ENCODE measurements around the gene ADAMTS6.
"Not testable (repeated sequence)": the region's sequence is repeated elsewhere in the genome, so short reads cannot be mapped to it uniquely, and the experiment has no call there.

ADAMTS6 gene

DNA sequence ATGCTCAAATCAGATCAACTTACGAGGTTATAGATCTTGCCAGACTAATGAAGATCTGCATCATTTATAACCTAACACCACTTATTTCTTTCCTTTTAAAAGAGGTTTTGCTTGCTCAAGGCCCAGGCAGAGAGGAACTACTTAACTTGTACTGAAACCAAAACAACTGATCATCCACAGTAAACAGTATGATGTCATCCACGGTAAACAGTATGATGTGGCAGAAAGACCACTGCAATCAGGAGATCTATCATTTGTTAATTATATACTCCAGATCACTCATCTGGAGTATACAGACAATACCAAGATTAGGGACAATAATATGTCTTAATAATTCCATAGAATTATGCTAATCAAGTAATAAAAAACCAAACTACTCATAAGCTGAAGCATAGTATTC lies 116.8 kb downstream of the ADAMTS6 start:
- no peak for DNase-seq

GRCh38 chr5:65363499-65363898 lies 118.2 kb downstream of the ADAMTS6 start:
- DNase-seq = no peak

DNA sequence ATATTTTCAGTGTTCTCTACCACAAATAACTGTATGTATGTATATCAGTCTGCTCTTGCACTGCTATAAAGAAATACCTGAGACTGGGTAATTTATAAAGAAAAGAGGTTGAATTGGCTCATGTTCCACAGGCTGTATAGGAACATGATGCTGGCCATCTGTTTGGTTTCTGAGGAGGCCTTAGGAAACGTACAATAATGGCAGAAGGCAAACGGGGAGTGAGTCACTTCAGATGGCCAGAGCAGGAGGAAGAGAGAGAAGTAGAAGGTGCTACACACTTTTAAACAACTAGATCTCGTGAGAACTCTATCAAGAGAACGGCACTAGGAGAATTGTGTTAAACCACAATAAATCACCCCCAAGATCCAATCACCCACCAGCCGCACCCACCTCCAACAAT lies 121.7 kb downstream of the ADAMTS6 start:
- no peak for DNase-seq

DNA sequence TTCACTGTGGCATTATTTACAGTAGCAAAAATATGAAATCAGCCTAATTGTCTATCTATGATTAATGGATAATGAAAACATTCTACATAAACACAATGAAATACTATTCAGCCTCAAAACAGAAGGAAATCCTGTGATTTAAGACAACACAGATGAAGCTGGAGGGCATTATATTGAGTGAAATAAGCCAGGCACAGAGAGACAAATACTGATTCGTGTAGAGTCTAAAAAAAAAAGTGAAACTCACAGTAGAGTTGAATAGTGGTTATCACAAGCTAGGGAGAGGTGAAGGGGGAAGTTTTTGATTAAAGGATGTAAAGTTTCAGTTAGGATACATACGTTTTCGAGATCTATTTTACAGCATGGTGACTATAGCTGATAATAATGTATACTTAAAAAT lies 122.2 kb downstream of the ADAMTS6 start:
- no peak for DNase-seq

DNA sequence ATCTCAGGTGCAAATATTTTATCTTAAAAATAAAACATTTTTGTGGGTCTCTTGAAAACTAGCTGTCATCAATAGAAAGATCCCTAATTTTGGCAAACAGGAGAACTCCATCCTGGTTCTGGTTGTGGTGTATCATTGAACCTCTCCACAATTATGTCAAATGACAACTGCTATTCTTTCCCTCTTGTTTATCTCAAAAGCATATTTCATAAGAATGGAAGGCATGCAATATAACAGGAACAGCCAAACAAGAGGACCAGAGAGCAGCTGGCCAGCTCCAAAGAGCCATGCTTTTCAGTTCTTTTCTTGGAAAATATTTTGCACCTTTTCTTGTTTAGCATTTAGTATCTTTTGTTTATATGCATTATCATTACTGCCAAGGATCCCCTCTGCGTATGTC lies 125.4 kb downstream of the ADAMTS6 start:
- no peak for DNase-seq

DNA sequence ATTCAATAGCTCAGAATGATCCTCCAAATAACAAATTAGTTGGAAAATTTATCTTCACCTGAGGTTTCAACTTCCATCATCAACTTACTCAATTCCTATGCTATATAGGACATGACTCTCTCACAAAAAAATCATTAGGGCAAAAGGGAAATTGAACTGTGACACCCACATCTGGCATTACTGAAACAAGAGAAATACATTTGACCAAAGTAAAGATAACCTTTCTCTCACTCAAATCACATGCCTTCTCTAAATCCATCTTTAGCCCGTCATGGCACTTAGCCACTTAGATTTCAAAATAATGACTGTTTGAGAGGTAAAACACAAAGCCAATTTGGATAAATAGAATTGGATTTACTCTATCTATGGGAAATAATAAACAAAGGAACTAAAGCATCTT lies 126.4 kb downstream of the ADAMTS6 start:
- DNase-seq = no peak

DNA sequence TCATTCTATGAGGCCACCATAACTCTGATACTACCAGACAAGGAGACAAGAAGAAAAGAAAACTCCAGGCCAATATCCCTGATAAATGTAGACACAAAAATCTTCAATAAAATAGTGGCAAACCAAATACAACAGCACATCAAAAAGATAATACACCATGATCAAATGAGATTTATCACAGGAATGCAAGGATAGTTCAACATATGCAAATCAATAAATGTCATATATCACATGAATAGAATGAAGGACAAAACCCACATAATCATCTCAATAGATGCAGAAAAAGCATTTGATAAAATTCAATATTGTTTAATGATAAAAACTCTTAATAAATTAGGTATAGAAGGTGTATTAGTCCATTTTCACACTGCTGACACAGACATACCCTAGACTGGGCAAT lies 139.9 kb downstream of the ADAMTS6 start:
- no peak for DNase-seq

DNA sequence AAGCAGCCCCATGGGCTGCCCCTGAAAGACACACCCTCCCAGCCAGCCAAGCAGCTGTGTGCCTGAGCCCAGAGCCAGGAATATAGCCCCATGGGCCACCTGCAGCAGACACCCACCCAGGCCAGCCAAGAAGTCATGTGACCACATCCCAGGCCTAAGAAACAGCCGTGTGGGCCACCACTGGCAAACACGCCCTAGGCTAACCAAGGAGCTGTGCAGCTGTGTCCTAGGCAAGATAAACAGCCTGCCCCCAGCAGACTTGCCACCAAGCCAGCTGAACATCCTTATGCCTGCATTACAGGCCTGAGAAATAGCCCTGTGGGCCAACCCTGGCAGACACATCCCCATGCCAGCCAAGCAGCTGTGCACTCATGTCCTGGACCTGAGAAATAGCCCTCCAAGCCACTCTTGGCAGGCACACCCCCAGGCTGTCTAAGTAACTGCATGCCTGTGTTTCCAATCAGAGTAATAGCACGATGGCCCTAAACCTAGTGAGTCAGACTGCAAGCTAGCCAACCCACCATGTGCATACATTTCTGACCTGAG lies 143.0 kb downstream of the ADAMTS6 start:
- no peak for DNase-seq

DNA sequence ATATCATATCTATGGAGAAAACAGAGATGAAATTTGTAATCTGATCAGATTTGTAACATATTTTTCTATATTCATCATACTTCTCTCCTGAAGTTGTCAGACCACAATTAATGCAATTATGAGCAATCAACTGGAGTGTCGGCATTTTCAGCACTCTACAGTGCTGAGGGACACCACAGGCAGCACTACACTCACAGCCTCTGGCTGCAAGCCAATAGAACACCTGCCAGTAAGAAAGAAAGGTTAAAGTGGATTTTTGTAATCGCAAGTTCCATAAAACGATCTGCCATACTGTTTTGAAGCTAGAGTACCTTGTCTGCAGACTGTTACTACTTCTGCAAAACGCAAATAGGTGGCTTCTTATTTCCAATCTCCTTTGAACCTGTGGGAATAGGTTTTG lies 147.6 kb downstream of the ADAMTS6 start:
- no peak for DNase-seq

GRCh38 chr5:65332591-65332990 lies 149.1 kb downstream of the ADAMTS6 start:
- DNase-seq = no peak

DNA sequence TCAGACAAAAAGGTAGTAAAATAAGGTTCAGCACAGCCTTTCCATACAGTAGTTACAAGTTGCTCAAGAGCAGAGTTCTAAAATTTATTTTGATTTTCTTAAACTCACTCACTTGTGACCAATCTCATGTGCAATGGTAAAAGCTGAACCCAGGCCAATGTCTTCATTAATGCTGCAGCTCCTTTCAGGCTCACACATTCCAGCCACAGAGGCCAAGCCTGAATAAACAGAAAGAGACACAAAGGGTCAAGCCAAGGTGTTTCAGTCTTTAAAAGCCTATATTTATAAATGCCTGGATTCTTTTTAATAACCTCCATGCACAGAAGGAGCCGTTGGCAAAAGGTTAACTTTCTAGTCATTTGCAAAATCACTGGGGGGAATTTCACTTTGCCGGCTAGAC lies 152.5 kb downstream of the ADAMTS6 start:
- no peak for DNase-seq

- DNase-seq = no peak
Observed at GRCh38 chr5:65327582-65327981, 154.1 kb downstream of the ADAMTS6 start.

DNA sequence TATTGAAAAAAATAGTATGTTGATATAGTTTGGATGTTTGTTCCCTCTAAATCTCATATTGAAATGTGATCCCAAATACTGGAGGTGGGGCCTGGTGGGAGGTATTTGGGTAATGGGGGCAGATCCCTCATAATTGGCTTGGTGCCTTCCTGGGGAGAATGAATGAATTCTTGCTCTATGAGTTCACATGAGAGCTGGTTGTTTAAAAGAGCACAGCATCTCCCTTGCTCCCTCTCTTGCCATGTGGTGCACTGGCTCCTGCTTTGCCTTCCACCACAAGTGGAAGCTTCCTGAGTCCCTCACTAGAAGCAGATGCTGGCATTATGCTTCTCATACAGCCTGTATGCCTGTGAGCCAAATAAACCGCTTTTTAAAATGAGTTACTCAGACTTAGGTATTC lies 154.8 kb downstream of the ADAMTS6 start:
- no peak for DNase-seq

GRCh38 chr5:65324226-65324625 lies 157.5 kb downstream of the ADAMTS6 start:
- no peak for DNase-seq

DNA sequence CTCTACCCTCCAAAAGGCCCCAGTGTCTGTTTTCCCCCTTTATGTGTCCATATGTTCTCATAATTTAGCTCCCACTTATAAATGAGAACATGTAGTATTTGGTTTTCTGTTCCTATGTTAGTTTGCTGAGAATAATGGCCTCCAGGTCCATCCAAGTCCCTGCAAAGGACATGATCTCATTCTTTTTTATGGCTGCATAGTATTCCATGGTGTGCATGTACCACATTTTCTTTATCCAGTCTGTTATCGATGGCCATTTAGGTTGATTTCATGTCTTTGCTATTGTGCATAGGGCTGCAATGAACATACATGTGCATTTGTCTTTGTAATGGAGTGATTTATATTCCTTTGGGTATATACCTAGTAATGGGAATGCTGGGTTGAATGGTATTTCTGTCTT lies 161.0 kb downstream of the ADAMTS6 start:
- not testable (repeated sequence) for DNase-seq

DNA sequence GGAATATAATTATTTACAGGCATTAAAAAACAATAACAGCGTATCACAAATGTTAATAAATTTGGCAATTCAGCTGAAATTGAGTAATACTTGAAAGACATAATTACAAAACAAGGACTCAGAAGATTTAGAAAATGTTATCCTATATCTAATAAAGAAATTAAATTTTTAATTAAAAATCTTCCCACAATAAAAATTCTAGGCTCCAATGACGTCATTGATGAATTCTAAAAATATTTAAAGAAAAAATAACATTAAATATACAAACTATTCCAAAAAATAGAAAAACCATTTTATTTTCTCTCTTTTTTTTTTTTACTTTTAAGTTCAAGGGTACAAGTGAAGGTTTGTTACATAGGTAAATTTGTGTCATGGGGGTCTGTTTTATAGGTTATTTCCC lies 161.5 kb downstream of the ADAMTS6 start:
- no peak for DNase-seq

- no peak for DNase-seq
Observed at GRCh38 chr5:65307931-65308330, 173.8 kb downstream of the ADAMTS6 start.

DNA sequence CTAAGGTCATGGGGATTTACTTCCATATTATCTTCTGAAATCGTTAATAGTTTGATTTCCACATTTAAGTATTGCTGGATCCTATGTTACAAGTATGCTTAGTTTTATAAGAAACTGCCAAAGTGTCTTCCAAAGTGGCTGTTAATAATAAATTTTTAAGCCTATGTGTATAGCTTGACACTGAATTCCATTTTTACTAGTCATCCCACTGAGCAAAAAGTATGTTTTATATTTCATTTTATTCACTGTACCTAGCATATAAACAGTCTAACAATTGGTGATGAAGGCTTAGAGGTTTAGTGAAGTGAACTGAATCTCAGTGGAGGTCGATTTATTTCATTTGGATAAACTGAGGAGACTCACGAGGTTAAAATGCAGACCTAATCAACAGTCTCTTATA lies 174.6 kb downstream of the ADAMTS6 start:
- DNase-seq = no peak

GRCh38 chr5:65305913-65306312 lies 175.8 kb downstream of the ADAMTS6 start:
- DNase-seq = no peak

GRCh38 chr5:65299861-65300260 lies 181.9 kb downstream of the ADAMTS6 start:
- DNase-seq = no peak

- no peak for DNase-seq
Observed at GRCh38 chr5:65296067-65296466, 185.7 kb downstream of the ADAMTS6 start.

DNA sequence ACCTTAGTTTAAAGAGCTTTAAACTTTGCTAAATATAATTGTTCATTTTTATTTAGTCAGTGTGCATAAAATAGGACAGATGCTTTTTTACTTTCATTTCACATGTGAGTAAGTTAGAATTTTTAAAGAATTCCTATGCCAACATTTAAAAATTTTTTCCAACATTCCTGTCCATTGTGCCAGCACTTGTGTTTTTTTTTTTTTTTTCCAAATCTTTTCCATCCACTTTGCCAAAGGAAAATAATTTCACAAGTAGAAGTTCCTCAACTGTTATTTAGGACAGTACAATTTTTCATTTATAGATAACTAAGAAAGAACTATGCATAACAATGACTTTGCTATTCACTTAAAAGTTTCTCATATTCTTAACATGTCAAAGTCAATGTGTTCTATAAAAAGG lies 189.5 kb downstream of the ADAMTS6 start:
- DNase-seq = no peak

DNA sequence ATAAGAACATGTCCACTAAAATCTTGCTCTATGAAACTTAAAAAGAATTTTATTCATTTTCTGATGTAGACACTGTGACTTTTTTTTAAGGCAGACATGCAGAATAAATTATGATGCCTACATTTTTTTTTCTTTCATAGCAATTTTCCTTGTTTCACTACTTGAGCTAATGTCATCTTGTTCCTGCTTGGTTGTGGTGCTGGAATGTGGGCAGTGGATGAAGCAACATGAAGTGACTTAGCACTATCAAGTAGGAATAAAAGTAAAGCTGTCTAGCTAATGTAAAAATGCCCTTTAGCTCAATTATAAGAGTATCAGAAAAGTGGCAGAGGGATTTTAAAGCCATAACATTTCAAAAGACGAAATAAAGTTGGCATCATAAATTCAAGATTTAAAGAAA lies 191.0 kb downstream of the ADAMTS6 start:
- no peak for DNase-seq

GRCh38 chr5:65288657-65289056 lies 193.1 kb downstream of the ADAMTS6 start:
- no peak for DNase-seq

DNA sequence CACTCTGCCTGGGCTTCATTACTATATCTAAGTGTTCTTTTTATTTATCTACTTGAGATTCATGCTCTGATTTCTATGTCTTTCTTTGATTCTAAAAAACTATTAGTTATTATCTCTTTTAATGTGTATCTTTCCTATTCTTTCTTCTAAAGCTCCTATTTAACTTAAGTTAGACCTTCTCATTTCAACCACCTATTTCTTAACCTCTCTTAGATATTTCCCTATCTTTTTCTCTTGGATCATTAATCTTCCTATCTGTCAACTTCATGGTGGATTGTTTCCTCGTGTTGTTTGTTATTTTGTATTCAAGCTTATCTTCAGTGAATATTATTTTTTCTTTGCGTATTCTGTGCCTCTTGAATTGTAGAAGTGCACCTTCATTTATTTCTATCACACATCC lies 202.1 kb downstream of the ADAMTS6 start:
- DNase-seq = no peak

All from stimulated activated naive CD4-positive, alpha-beta T cell treated with Interleukin-2 at 50 U/mL for 16 hours (primary cell).